ENCODE results near the gene YAF2. TPM values are rescaled to one million over a fixed set of nuclear protein-coding genes. Genes with fewer than 3 reads are reported as not detected.

Gene YAF2
- total and polyA plus RNA-seq, 4 donors, result 29.0 to 54.9 (median 36.2) TPM

- 71% methylated on average over 1 of the region's 2 CpGs for WGBS (ENCODE audit: insufficient coverage)
- Histone ChIP-seq H3K27ac (ENCODE audit: low read depth, low read length) (no peak overlapping the region), H3K4me3 (ENCODE audit: low read depth, low read length) (no peak overlapping the region), H3K9me3 (ENCODE audit: control insufficient read depth, insufficient read depth, low read length) (no peaks in the 10 kb centered on the region), H3K36me3 (ENCODE audit: control insufficient read depth, insufficient read depth, low read length) (peaks cover 2% of the 10 kb centered on the region), H3K4me1 (ENCODE audit: control insufficient read depth, insufficient read depth, low read length) (peaks cover 10% of the 10 kb centered on the region), H3K27me3 (ENCODE audit: control insufficient read depth, insufficient read depth, low read length) (no peaks in the 10 kb centered on the region)
- peak in 2 of 6 donors; percentile 7 to 60 for DNase-seq (ENCODE audit: low read depth in 4 of 6, low spot score in 6 of 6)
These were observed 25.0 kb downstream of the YAF2 start for GRCh38 chr12:42213023-42213422.

DNA sequence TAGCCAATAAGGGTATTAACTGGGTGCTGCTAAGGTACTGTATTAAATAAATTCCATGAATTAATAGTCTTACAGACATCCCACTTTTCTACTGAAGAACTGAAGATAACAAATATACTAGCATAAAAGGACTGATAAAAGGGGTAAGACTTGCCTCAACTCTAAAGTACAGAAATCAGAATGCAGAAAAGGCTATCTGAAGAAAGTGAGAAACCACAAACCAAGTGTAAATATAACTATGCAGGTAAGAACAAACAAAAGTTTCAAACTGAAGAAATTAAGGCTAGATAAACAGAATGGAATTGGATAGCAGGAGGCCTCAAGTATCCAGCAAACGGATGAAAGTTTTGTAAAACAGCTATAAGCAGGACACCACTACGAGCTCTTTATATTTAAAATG lies 29.5 kb downstream of the YAF2 start:
- WGBS (ENCODE audit: insufficient coverage), result no CpG with 5 or more reads among the region's 2 CpGs
- Histone ChIP-seq H3K27me3 (ENCODE audit: control insufficient read depth, insufficient read depth, low read length) (no peaks in the 10 kb centered on the region), H3K9me3 (ENCODE audit: control insufficient read depth, insufficient read depth, low read length) (no peaks in the 10 kb centered on the region), H3K4me3 (ENCODE audit: low read depth, low read length) (no peak overlapping the region), H3K36me3 (ENCODE audit: control insufficient read depth, insufficient read depth, low read length) (peaks cover 2% of the 10 kb centered on the region), H3K27ac (ENCODE audit: low read depth, low read length) (no peak overlapping the region), H3K4me1 (ENCODE audit: control insufficient read depth, insufficient read depth, low read length) (peaks cover 3% of the 10 kb centered on the region)
- DNase-seq (ENCODE audit: low read depth in 4 of 6, low spot score in 6 of 6), result no peak

GRCh38 chr12:42204819-42205218 lies 33.2 kb downstream of the YAF2 start:
- DNase-seq (ENCODE audit: low read depth in 4 of 6, low spot score in 6 of 6), result no peak
- no CpG with 5 or more reads among the region's 1 CpG for WGBS (ENCODE audit: insufficient coverage)

DNA sequence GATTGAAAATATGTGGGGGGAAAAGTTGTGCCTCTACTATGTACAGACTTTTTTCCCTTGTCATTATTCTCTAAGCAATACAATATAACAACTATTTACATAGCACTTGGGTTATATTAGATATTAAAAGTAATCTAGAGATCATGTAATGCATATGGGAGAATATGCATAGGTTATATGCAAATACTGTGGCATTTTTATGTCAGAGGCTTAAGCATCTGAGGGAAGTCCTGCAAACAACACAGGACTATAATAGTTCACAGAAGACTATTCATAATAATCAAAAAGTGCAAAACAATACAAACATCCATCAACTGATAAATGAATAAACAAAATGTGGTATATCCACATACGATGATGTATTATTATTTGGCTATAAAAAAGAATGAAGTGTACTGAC lies 33.7 kb downstream of the YAF2 start:
- no peak overlapping the region for H3K4me3 ChIP-seq (ENCODE audit: low read depth, low read length)
- no peaks in the 10 kb centered on the region for H3K4me1 ChIP-seq (ENCODE audit: control insufficient read depth, insufficient read depth, low read length)
- H3K9me3 ChIP-seq (ENCODE audit: control insufficient read depth, insufficient read depth, low read length), result no peaks in the 10 kb centered on the region
- no peaks in the 10 kb centered on the region for H3K36me3 ChIP-seq (ENCODE audit: control insufficient read depth, insufficient read depth, low read length)
- no CpG with 5 or more reads among the region's 1 CpG for WGBS (ENCODE audit: insufficient coverage)
- no peak overlapping the region for H3K27ac ChIP-seq (ENCODE audit: low read depth, low read length)
- DNase-seq (ENCODE audit: low read depth in 4 of 6, low spot score in 6 of 6), result no peak
- H3K27me3 ChIP-seq (ENCODE audit: control insufficient read depth, insufficient read depth, low read length), result no peaks in the 10 kb centered on the region

More at GRCh38 chr12:42204819-42205218, 33.2 kb downstream of the YAF2 start:
- Histone ChIP-seq H3K27me3 (ENCODE audit: control insufficient read depth, insufficient read depth, low read length) (no peaks in the 10 kb centered on the region), H3K27ac (ENCODE audit: low read depth, low read length) (no peak overlapping the region), H3K4me1 (ENCODE audit: control insufficient read depth, insufficient read depth, low read length) (no peaks in the 10 kb centered on the region), H3K4me3 (ENCODE audit: low read depth, low read length) (no peak overlapping the region), H3K9me3 (ENCODE audit: control insufficient read depth, insufficient read depth, low read length) (no peaks in the 10 kb centered on the region), H3K36me3 (ENCODE audit: control insufficient read depth, insufficient read depth, low read length) (peaks cover 2% of the 10 kb centered on the region)

GRCh38 chr12:42201063-42201462 lies 37.0 kb downstream of the YAF2 start:
- H3K4me1 ChIP-seq (ENCODE audit: control insufficient read depth, insufficient read depth, low read length), result no peaks in the 10 kb centered on the region
- no peaks in the 10 kb centered on the region for H3K9me3 ChIP-seq (ENCODE audit: control insufficient read depth, insufficient read depth, low read length)
- DNase-seq (ENCODE audit: low read depth in 4 of 6, low spot score in 6 of 6), result peak in 1 of 6 donors; percentile 34
- H3K36me3 ChIP-seq (ENCODE audit: control insufficient read depth, insufficient read depth, low read length), result no peaks in the 10 kb centered on the region
- WGBS (ENCODE audit: insufficient coverage), result 70% methylated on average over 2 of the region's 2 CpGs
- no peak overlapping the region for H3K4me3 ChIP-seq (ENCODE audit: low read depth, low read length)
- no peaks in the 10 kb centered on the region for H3K27me3 ChIP-seq (ENCODE audit: control insufficient read depth, insufficient read depth, low read length)
- H3K27ac ChIP-seq (ENCODE audit: low read depth, low read length), result no peak overlapping the region

GRCh38 chr12:42199007-42199406 lies 39.0 kb downstream of the YAF2 start:
- Histone ChIP-seq H3K9me3 (ENCODE audit: control insufficient read depth, insufficient read depth, low read length) (no peaks in the 10 kb centered on the region), H3K27me3 (ENCODE audit: control insufficient read depth, insufficient read depth, low read length) (no peaks in the 10 kb centered on the region), H3K4me3 (ENCODE audit: low read depth, low read length) (no peak overlapping the region), H3K4me1 (ENCODE audit: control insufficient read depth, insufficient read depth, low read length) (no peaks in the 10 kb centered on the region), H3K27ac (ENCODE audit: low read depth, low read length) (no peak overlapping the region), H3K36me3 (ENCODE audit: control insufficient read depth, insufficient read depth, low read length) (peaks cover 5% of the 10 kb centered on the region)
- DNase-seq (ENCODE audit: low read depth in 4 of 6, low spot score in 6 of 6), result no peak

DNA sequence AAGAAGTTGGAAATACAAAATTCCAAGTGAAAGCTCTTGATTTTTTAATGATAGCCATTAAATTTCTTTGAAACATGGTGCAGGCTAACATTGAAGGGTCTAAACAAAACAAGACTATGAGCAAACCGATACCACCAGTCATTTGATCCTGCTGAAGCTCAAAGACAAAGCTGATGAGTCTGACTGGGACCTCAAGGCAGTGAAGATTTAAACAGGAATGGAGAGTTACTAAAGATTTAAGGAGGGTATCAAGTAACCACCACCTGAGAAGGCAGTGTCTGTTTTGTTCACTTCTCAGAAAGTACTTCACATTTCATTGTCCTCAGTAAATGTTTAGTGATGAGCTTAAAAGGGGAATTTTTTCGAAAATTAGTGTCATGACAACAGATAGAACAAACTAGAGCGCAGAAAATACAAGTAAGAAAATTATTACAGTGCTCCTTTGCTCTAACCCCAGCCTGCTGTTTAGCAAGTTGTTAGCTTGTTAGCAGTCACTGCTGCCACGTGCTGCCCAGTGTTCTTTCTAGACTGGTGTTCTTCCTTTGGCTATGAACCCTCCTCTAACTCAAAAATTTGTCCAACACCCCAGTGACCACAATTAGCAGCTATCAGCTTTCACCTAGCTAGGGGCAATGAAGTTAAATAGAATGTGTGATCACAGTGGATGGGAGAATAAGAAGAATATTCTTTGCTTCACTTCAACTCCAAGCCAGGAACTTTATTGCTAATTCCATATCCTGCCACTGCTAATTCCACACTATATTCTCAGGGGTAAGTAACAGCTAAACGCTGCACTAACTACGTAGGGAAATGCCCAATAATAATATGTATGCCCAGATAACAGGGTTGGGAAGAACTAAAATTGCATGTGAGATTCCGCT lies 41.1 kb downstream of the YAF2 start:
- DNase-seq (ENCODE audit: low read depth in 4 of 6, low spot score in 6 of 6), result no peak
- WGBS (ENCODE audit: insufficient coverage), result 80% methylated on average over 2 of the region's 7 CpGs
- H3K27me3 ChIP-seq (ENCODE audit: control insufficient read depth, insufficient read depth, low read length), result no peaks in the 10 kb centered on the region
- H3K4me3 ChIP-seq (ENCODE audit: low read depth, low read length), result no peak overlapping the region
- no peaks in the 10 kb centered on the region for H3K4me1 ChIP-seq (ENCODE audit: control insufficient read depth, insufficient read depth, low read length)
- H3K9me3 ChIP-seq (ENCODE audit: control insufficient read depth, insufficient read depth, low read length), result no peaks in the 10 kb centered on the region
- no peak overlapping the region for H3K27ac ChIP-seq (ENCODE audit: low read depth, low read length)
- peaks cover 17% of the 10 kb centered on the region for H3K36me3 ChIP-seq (ENCODE audit: control insufficient read depth, insufficient read depth, low read length)

GRCh38 chr12:42192686-42193085 lies 45.4 kb downstream of the YAF2 start:
- Histone ChIP-seq H3K4me3 (ENCODE audit: low read depth, low read length) (no peak overlapping the region), H3K27me3 (ENCODE audit: control insufficient read depth, insufficient read depth, low read length) (no peaks in the 10 kb centered on the region), H3K27ac (ENCODE audit: low read depth, low read length) (no peak overlapping the region), H3K4me1 (ENCODE audit: control insufficient read depth, insufficient read depth, low read length) (no peaks in the 10 kb centered on the region), H3K9me3 (ENCODE audit: control insufficient read depth, insufficient read depth, low read length) (no peaks in the 10 kb centered on the region), H3K36me3 (ENCODE audit: control insufficient read depth, insufficient read depth, low read length) (peaks cover 17% of the 10 kb centered on the region)
- no peak for DNase-seq (ENCODE audit: low read depth in 4 of 6, low spot score in 6 of 6)
- 92% methylated on average over 4 of the region's 6 CpGs for WGBS (ENCODE audit: insufficient coverage)

DNA sequence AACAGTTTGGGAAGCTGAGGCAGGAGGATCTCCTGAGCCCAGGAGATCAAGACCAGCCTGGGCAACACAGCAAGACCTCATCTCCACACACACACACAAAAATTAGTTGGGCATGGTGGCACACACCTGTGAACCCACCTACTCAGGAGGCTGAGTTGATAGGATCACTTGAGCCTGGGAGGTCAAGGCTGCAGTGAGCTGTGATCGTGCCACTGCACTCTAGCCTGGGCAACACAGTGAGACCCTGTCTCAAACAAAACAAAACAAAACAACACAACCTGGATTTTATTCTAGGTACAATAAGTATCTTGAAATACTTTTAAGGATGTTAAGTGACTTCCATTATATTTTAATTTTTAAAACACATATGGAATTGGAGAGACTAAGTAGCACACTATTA lies 45.8 kb downstream of the YAF2 start:
- Histone ChIP-seq H3K4me3 (ENCODE audit: low read depth, low read length) (no peak overlapping the region), H3K4me1 (ENCODE audit: control insufficient read depth, insufficient read depth, low read length) (no peaks in the 10 kb centered on the region), H3K27me3 (ENCODE audit: control insufficient read depth, insufficient read depth, low read length) (no peaks in the 10 kb centered on the region), H3K36me3 (ENCODE audit: control insufficient read depth, insufficient read depth, low read length) (peaks cover 17% of the 10 kb centered on the region), H3K27ac (ENCODE audit: low read depth, low read length) (no peak overlapping the region), H3K9me3 (ENCODE audit: control insufficient read depth, insufficient read depth, low read length) (no peaks in the 10 kb centered on the region)
- no peak for DNase-seq (ENCODE audit: low read depth in 4 of 6, low spot score in 6 of 6)
- no CpG with 5 or more reads among the region's 1 CpG for WGBS (ENCODE audit: insufficient coverage)

- Histone ChIP-seq H3K27ac (ENCODE audit: low read depth, low read length) (no peak overlapping the region), H3K27me3 (ENCODE audit: control insufficient read depth, insufficient read depth, low read length) (no peaks in the 10 kb centered on the region), H3K36me3 (ENCODE audit: control insufficient read depth, insufficient read depth, low read length) (peaks cover 17% of the 10 kb centered on the region), H3K4me3 (ENCODE audit: low read depth, low read length) (no peak overlapping the region), H3K9me3 (ENCODE audit: control insufficient read depth, insufficient read depth, low read length) (no peaks in the 10 kb centered on the region), H3K4me1 (ENCODE audit: control insufficient read depth, insufficient read depth, low read length) (no peaks in the 10 kb centered on the region)
- DNase-seq (ENCODE audit: low read depth in 4 of 6, low spot score in 6 of 6), result no peak
These were observed 47.7 kb downstream of the YAF2 start for GRCh38 chr12:42190376-42190775.

Data from spinal cord (tissue), 10 donors.